ENCODE data around the gene CSGALNACT2.
"Not testable (repeated sequence)": the region's sequence is repeated elsewhere in the genome, so short reads cannot be mapped to it uniquely, and the experiment has no call there.

The CSGALNACT2 gene

DNA sequence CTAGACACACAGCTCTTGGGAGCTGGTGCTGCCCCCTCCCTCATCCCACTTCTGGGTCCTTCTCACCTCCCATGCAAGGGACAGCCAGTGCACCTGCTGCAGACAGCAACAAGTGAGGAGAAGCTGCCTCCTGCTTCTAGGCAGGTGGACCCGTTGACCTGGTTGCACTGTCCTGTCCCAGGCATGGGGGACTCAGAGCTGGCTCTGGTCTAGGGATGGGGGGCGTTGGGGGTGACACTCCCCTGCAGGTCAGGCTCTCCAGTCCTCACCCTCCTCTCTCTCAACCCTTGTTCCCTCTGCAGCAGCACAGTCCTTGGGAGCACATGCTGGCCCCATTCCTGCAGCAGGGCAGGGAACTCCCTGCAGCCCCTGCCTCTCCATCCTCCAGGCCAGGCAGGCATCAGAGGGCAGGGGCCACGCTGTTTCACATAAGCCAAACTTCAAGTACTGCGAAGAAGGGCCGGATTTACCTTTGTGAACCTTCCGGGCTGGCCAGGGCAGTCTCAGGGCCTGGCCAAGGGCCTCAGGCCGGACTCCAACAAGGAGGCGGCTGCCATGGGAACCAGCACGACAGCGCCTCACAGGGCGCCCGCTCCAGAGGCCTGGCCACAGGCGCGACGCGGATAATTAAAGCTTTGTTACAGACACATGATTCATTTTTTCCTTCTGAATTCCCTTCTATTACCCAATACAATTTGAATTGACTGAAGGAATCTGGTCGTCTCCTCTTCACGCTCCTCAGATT lies 80.1 kb downstream of the CSGALNACT2 start:
- DNase-seq, result no peak

DNA sequence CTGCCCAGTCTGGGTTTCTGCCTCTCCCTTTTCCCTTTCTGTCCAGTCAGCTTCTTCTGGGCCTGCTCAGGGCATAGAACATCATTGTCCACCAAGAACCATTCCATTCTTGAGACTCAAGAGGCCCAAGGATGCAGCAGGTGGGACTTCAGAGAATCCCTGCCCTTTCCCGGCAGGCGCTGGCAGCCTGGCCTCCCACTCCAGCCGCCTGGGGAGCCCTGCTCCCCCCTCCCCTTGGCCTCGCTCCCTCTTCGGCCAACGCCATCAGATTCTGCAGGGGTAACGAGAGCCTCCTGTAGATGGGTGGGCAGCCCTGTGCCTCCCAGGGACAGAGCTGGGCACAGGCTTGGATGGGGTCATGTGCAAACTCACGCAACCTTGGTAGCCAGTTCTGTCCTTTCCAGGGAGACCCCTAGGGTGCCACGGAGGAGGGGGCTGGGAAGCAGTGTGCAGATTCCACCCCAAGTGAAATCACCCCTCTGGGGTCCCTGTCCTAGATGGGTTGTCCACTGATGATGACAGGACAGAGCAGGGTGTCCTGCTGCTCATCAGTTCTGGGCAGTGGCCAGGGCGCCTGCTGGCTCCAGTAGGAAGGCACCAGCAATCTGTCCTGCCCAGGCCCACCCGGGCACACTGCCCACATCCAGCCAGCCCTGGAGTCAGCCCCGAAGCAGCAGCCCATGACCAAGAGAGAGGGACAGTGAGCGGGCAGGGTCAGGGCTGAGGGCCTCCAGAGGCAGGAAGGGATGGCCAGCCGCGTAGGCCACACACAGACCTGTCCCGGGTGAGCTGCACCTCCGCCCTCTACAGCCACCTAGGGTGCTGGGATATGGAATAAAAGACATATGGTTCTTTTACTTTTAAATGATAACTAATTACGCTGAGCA lies 80.9 kb downstream of the CSGALNACT2 start:
- DNase-seq, result no peak

DNA sequence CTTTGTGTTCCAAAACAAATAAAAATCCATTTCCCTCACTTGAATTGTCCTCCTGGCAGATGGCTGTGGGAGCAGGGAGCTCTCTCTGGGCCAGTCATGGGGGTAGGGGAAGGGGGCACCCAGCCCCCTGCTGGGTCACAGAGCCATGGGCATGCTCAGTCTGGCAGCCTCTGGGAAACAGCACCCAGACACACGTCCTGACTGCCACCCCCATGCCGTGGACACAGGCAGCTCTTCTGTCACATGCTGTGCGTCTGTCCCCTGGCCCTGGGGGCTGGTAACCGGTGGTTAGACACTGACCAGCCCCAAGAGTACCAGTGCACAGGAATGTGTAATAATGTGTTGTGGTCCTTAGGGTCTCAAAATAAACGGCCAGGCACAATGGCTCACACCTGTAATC lies 81.6 kb downstream of the CSGALNACT2 start:
- no peak for DNase-seq

DNA sequence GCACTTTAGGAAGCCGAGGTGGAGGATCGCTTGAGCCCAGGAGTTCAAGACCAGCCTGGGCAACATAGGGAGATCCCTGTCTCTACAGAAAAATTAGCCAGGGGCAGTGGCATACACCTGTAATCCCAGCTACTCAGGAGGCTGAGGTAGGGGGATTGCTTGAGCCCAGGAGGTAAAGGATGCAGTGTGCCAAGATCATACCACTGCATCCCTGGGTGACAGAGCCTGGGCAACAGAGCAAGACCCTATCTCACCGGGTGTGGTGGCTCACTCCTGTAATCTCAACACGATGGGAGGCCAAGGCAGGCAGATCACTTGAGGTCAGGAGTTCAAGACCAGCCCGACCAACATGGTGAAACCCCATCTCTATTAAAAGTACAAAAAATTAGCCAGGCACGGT lies 82.0 kb downstream of the CSGALNACT2 start:
- DNase-seq, result not testable (repeated sequence)

DNA sequence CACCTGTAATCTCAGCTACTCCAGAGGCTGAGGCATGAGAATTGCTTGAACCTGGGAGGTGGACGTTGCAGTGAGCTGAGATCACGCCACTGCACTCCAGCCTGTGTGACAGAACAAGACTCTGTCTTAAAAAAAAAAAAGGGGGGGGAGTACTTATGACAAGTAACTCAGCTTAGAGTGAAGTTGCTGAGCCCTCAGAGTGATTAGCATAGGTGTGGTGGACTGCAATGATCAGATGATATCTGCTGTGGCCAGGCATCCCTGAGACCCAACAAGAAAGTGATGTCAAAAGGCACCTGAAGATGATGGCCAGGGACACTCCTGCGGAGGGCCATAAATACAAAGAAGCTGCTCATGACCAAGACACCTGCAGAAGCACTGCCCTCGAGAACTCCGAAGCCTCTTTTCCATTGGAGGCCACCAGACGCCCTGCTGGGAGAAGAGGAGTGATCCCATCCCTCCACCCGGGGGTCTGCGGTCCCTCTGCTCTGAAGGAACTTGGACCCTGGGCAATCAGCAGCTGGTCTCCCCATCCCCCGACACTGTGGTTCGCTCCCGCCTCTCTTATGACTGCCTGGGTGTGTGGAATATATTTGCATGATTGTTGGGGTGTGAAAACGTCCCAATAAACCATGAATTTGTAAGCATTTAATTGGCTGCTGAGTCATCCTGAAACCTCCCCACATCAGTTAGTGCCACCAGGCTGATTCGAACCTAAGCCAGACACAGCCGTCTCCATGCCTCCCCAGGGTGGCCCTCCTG lies 82.6 kb downstream of the CSGALNACT2 start:
- DNase-seq, result no peak

DNA sequence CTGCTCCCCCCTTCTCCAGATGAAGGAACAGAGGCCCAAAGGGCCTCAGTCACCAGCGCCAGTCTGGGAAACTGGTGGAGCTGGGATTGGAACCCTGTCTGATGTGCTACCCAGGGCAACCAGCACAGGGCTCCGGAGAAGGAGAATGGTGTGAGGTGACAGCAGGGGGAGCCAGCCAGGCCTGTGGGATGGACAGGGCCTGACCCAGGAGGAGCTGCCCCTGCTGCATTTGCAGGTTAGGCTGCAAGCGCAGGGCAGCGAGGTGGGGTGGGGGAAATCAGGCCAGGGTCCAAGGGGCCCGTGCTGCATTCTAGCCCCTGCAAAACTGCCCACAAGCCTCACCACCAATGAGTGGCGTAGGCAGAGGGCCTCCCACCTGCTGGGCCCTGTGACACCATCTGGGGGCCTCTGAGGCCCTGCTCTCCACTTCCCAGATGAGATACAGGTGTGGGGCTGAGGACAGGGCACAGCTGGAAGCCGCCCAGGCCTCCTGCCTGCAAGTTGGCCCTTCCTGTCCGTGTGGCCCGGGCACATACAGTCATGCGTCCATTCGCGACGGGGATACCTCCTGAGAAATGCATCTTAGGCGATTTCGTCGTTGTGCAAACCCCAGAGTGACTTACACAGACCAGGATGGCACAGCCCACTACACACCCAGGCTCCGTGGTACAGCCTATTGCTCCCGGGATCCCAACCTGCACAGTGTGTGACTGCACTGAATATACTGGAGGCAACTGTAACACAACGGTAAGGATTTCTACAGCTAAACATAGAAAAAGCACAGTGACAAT lies 83.4 kb downstream of the CSGALNACT2 start:
- no peak for DNase-seq

DNA sequence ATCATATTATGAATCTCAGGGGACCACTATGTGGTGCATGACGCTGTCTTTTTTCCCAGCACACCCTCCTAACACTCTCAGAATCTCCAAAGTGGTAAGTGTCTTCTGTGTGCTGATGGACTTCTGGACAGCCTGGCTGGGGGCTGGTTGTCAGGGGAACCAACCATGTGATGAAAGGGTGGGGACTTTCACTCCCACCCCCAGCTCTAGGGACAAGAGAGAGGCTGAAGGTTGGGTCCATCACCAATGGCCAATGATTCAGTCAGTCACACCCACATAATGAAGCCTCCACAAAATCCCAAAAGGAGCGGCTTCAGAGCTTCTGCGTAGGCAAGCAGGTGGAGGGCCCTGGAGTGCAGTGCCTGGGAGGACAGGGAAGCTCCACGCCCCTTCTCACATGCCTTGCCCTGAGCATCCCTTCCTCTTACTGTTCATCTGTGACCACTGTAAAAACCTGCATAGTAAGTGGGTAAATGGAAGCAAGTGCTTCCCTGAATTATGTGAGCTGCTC lies 84.0 kb downstream of the CSGALNACT2 start:
- no peak for DNase-seq

DNA sequence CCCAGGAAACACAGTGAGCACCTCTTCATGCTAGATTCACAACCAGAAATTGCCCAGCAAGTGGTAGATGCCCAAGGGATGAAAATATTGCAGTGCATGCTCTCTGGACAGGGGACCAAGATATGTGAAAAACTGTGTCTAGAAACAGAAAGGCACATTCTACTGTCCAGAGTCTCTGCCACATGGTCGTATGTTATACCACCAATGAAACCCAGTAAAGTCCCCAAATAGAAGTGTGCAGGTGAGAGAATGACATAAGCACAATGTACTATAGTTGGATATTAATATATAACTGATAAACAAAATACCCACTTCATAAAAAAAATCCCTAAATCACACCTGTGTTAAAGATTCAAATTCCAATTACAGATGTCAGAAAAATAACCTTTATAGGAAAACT lies 84.8 kb downstream of the CSGALNACT2 start:
- DNase-seq, result no peak

DNA sequence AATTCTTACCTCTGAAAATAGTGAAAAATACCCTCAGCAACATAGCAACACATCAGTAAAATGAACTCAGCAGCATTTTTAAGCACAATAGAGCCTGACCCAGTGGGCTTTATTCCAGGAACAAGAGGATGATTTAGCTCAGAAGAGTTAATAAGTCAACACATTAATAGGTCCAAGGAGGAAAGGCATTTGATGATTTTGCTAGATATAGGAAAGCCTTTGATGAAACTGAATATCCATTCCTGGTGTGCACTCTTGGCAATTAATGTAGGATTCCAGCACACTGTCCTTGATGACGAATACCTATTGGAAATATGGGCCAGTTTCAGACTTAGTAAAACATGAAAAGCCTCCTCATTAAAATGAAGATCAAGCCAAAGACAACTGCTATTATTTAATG lies 86.1 kb downstream of the CSGALNACT2 start:
- DNase-seq, result no peak

DNA sequence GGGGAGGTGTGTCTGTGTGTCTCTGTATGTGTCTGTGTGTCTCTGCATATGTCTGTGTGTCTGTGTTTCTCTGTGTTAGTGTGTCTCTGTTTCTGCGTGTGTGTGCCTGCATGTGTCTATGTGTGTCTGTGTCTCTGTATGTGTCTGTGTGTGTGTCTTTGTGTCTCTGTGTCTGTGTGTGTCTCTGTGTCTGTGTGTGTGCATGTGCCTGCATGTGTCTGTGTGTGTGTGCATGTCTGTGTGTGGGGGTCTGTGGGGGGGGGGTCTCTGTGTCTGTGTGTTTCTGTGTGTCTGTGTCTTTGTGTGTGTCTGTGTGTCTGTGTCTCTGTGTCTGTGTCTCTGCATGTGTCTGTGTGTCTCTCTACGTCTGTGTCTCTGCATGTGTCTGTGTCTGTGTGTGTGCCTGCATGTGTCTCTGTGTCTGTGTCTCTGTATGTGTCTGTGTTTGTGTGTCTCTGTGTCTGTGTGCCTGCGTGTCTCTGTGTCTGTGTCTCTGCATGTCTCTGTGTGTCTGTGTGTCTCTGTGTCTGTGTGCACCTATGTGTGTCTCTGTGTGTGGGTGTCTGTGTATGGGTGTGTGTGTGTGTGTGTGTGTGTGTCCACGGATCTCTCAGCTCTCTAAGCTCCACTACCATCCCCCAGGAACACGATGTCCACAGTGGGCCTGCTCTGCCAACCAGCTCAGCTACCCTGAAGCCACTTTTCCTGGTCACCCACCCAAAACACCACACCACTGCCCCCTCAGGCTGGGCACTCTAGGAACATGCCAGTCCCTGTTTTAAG lies 87.0 kb downstream of the CSGALNACT2 start:
- no peak for DNase-seq

DNA sequence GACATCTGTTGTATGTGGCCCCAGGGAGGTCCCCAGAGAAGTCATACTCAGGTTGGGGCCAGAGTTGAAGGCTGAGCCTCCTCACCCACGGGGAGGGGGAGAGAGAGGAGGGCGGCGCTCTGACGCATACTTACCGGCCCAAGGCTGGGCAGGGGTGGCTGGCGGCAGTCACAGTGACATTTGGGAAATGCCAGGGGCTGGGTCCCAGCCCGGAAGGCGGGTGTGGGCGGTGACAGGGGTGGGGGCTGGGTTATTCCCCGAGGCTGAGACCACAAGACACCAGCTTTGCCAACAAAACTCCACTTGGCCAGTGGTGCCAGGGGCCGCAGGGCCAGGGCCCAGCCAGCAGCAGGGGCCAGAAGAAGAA lies 87.5 kb downstream of the CSGALNACT2 start:
- no peak for DNase-seq

DNA sequence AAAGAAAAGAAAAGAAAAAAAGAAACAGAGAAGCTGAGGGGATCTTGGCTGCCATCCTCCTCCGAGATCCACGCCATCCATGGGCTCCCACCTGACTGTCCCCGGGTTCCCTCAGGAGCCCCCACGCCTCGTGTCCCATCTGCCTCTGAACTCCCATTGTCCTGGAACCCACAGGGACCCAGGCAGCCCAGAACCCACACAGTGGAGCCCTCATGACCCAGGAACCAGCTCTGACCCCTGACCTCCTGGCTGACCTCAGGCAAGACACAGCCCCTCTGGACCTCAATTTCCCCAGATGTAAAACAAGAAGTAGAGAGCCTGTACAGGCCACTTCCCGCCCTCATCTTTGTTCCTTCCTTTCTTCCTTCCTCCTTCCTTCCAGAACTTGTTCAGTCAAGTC lies 88.2 kb downstream of the CSGALNACT2 start:
- no peak for DNase-seq

DNA sequence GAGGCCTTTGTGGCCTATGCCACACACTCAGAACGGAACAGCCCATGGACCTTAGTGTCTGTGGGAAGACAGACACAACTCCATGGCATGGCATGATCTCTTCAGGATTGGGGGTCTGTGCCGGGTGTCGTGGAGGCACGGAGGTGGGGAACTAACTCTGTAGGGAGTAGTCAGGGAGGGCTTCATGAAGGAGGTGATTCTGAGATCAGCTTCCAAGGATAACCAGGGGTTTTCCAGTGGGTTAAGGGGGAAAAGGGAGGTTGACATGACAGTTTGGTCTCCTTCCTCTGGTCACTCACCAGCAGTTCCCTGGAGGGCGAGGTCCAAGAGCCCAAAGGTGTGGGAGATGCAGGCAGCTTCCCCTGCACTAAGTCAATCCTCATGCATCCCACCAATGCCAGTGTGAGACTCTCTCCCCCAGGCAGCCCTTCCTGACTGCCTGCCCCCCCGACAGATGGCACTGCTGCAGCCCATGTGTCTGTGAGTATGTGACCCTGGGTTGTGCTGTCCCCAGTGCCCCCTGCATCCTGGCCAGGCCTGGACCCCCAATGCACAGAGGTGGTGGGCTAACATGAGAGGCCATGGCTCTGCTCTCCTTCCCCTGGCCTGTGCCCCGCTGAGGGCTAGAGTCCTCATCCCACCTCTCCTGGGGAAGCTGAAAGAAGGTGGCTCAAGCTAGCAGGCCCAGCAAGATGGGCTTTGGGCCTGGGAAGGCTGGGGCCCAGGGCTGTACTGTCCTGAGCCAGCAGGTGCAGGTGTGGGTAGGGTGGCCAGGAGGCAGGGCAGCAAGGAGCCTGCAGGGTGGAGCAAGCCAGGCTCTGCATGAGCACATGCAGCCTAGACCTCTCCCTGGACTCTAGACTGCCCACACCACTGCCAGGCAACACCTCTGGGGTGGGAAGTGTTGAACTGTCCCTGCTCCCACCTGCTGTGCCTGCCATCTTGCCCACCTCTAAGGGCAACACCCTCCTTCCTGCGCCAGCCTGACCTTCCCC lies 88.9 kb downstream of the CSGALNACT2 start:
- DNase-seq, result no peak

DNA sequence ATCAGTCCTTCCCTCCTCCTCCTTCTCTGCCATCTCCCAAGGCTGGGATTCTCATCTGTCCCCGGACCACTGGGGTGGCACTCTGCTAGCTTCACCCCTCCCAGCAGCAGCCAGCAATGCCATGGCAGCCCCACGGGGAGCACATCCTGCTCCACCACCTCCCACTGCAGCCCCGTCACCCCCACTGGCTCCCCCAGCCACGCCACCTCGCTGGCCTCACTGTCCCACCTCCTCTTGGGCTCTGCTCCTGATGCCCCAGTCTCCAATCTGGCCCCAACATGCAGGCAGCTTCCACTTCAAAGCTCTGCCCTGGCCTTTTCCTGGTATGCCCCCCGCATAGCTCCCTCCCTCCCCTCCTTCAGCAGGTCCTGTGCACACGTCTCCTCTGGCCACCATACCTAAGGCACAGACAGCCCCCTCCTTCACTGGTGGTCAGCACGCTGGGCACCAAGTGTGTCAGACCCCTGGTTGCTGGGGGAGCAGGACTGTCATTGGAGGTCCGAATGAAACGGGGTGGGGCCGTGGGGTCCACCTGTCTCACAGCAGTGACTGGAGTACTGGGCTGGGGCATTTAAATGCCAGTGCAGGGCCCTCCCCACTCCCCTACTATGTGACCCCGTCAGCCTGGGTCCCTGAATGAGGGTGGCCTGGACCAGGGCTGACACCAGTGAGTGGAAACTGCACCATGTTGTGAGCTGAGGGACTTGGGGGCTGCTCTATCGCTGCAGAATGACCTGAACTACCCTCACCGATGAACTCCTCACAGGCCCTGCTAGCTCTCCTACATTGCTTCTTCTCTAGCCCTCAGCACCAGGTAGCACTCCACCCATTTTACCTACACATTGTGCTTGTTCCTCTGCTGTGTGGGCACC lies 89.9 kb downstream of the CSGALNACT2 start:
- DNase-seq, result no peak

DNA sequence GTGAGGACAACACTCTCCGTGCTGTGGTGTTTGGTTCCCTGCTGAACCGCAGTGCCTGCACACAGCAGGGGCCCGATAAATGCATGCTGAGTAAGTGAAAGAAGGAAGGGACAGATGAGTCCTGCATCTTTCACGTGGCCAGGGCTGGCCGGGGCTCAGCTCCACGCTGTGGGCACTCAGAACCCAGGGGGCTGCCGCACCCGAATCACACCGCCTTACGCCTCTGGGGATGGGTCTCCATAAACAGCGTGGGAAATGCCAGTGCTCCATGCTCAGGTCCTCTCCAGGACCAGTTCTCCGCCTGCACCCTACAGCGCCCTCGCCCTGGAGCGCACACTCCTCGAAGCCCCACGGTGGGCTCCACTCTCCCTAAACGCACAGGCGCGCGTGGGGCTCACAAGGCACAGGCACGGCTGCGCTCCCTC lies 90.5 kb downstream of the CSGALNACT2 start:
- DNase-seq, result no peak

DNA sequence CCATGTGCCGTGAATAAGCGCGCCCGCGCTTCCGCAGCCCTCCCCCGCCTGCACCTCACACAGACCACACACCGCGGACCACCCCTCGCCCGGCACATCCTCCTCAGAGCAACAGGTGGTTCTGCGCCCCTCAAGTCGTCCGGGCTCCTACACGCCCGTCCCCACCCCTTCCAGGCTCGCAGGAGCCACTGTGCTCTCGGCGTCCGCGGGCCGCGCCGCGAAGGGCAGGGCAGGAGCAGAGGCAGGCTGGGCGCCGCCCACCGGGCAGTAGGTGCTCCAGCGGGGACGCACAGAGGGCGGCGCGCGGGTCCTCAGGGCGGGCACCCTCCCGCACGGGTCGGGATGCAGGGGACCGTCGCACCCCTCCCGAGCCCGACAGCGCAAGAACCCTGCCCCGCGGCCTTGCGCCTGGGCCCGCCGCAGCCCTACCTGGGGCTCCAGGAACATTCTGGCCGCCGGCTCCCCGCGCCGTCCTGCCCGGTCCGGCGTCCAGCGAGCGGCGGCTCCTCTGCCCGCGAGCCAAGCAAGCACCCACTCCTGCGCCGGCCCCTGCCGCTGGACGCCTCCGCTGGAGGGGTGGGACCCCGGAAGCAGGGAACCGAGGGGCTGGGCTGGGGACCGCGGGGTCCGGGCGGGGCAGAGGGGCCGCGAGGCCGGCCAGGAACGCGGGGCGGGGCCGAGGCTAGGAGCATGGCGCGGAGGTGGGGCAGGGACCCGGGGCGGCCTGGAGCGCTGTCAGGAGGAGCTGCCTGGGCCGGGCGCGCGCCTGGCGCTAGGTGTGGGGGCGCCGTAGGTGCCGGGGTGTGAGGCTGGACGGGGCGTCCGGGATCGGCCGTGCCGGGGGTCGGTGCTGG lies 91.2 kb downstream of the CSGALNACT2 start:
- no peak for DNase-seq

DNA sequence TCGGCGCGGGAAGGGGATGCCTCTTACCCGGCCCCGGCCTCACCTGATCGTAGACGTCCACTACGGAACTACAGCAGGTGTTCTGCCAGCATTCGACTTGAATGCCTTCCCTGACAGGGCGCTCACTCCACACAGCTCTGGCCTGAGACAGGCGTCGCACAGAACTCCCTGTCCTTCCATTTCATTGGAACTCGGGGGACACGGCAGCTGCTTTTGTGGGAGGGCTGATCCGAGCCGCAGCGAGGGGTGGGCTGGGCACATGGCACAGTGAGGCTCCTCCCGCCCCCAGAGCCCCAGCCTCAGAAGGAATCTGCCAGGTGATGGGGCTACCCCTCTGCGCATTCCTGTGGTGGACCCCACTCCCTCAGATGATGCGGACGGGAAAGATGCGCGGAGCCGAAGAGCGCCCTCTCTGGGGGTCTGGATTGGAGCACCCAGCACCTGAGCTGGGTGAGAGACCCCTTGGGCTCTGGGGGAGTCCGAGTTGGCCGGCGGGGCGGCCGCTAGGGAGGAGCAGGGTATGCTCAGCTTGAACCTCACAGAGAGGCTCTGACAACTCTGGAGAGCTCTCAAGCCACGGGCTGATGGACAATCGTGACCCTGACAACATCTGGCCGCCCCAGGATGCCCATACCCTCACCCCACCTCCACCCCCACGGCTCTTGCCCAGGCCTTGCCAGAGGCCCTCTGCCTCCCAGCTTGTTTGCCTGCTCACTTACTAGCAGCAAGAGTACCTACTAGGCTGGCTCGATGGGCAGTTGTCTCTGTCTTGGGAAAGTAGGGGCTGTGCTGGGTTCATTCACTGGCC lies 92.1 kb downstream of the CSGALNACT2 start:
- no peak for DNase-seq
